Measurements from ENCODE around the gene KCTD17.

Gene KCTD17

GRCh38 chr22:37083914-37084313 lies 32.4 kb downstream of the KCTD17 start:
- no peak for DNase-seq

DNA sequence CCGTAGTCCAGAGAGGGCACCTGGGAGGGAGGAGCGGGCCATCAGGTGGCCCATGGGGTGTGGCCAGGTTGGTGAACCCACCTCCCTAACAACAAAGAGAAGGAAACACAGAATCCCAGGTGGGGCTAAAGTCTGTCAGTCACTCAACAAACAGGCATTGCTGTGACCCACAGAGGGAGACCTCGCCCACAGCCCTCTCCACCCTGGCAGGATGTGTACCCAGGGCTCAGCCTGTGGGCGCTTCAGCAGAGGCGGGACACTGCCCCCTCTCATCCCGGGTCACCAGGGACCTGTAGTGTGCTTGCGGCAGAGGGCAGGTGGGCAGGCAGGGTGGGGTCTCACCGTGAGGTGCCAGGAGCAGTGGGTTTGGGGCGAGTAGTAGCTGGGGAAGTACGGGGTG lies 32.8 kb downstream of the KCTD17 start:
- DNase-seq = no peak

- no peak for DNase-seq
Observed at GRCh38 chr22:37086184-37086583, 34.6 kb downstream of the KCTD17 start.

DNA sequence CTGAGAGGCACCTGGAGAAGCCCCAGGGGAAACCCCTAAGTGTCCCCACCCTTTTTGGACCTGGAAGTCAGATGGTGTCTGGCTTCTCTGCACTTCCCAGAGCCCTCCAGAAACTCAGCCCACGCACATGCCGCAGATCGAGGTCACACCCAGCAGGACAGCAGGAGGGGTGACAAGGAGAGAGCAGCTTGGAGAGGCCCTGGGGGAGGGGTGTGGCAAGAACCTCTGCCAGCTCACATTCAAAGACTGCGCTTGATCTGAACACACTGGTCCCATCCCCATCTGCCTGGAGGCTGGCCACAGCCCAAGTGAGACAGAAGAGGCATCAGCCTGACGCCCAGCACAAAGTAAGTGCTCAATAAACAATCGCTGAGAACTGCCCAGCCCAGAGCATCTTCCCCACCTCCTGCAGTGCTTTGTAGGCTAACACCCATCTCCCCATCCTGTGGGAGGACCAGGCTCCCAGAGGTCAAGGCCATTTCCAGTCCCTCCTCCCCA lies 36.6 kb downstream of the KCTD17 start:
- DNase-seq = peak; percentile 5

GRCh38 chr22:37088750-37089408 lies 37.3 kb downstream of the KCTD17 start:
- no peak for DNase-seq

- no peak for DNase-seq
Observed at GRCh38 chr22:37089434-37089833, 37.9 kb downstream of the KCTD17 start.

DNA sequence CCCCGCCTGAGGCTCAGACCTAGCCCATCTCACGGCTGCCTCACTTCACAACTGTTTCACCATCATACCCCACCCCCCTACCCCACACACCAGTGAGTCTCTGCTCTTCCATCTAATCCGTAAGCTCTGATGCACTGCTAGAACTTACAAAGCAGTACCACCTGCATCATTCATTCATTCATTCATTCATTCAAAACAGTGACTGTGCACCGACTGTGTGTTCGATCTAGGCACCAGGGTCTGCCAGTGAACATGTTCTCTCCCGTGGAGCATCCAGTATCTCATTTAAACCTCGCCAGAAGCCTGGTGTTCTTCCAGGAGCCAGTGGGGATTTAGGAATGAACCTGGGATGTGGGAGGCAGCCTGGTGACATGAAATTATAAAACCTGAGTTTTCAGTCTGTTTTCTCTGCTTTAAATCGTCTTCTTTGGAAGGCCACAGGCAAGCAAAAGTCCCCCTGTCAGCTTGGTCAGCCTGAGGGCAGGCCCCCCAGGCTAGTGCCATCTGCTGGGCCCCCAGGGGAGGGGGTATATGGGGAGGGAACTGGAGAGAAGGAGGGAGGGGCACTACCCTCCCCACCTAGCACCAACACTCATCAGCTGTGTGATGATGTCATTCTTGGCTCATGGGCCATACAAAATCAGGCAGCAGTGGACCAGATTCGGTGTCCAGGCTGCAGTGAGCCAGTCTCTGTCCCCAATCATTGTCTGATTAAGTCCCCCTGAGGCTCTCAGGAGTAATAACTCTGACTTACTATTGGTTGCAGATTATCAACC lies 39.6 kb downstream of the KCTD17 start:
- DNase-seq = no peak

- DNase-seq = no peak
Observed at GRCh38 chr22:37091994-37092393, 40.5 kb downstream of the KCTD17 start.

DNA sequence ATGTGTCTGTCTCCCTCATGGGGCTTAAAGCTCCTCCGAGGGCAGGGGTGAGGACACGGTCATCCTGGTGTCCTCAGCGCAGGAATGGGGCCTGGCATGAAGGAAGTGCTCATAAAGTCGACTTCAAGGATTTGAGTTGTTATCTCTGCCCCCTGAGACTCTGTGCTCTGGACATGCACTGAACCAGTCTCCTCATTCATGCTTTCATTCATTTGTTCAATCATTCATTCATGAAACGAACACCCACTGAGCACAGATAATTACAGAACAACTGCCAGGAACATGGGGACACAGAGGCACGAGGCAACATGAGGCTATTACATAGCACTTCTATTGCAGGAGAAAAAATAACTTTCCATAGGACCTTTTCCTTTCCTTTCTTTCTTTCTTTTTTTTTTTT lies 41.5 kb downstream of the KCTD17 start:
- DNase-seq = no peak

DNA sequence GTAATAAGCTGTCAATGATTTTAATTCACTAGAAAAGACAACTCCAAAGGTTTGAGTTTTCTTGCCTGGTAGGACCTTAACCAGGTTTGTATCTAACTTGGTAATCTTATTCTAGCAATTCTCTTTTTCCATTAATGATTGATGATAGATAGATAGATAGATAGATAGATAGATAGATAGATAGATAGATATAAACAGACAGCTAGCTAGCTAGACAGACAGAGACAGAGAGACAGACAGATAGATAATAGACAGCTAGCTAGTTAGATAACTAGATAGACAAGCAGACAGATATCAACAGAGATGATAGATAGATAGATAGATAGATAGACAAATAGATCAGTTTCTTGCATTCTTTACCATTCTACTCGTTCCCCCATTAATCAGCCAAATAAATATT lies 42.7 kb downstream of the KCTD17 start:
- no peak for DNase-seq

- DNase-seq = no peak
Observed at GRCh38 chr22:37095113-37095512, 43.6 kb downstream of the KCTD17 start.

DNA sequence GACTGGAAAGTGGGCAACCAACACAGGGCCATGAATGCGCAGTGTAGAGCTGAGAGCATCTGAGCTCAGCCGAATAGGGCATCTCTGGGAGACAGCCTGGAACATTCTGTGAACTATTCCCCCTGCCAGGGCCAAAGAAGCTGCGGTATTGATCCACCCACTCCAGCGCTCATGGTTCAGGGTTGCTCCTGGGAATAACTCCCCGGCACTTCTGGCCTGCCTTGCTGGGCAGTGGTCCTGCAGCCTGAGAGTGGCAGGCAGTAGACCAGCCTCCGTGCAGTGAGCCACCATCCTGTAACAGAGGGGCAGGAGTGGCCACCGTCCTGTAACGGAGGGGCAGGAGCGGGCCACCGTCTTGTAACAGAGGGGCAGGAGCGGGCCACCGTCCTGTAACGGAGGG lies 45.8 kb downstream of the KCTD17 start:
- DNase-seq = no peak

DNA sequence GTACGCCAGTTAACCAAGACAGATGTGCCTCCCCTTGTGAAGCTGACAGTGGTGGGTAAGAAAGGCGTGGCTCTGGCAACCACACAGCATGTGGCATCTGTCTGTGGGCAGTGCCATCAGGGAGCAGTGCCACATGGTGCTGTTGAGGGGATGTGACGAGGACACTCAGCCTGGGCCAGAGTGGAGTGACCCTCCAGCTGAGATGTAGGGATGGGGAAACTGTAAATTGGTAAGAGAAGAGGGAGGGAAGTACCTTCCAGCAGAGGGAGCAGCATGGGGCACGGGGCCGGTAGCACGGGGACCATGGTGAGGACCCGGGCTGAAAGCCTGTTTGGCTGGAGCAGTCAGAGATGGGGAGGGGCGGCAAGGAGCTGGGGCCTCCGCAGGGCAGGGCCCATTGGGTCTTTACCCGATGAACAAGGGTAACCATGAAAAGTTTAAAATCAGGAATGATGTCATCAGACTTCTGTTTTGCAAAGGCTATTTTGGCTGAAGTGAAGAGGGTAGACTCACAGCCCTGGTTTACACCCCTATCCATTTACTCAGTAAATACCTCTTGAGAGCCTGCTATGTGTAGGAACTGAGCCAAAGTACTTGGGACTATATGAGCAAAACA lies 47.5 kb downstream of the KCTD17 start:
- no peak for DNase-seq

DNA sequence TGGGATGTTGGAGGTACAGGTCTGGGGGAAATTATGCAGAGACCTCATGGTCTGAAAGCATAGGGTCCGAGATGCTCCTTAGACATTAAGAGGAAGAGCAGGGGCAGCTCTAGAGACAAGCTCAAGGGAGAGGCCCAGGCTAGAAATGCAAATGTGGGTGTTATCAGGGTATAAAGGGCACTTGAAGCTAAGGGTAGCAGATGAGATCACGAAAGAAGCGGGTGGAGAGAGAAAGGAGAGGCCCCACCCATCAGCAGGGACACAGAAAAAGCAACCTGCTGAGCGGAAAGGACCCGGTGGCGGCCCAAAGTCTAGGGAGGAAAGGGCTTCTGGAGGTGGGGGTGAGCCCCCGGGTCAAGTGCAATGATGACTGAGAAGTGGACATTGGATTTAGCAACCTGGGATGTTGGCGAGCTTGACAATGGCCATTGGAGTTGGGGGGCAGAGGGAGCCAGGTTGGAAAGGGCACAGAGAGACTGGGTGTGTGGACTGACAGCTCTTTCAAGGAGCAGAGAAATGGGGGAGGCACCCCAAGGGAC lies 49.1 kb downstream of the KCTD17 start:
- DNase-seq = no peak

DNA sequence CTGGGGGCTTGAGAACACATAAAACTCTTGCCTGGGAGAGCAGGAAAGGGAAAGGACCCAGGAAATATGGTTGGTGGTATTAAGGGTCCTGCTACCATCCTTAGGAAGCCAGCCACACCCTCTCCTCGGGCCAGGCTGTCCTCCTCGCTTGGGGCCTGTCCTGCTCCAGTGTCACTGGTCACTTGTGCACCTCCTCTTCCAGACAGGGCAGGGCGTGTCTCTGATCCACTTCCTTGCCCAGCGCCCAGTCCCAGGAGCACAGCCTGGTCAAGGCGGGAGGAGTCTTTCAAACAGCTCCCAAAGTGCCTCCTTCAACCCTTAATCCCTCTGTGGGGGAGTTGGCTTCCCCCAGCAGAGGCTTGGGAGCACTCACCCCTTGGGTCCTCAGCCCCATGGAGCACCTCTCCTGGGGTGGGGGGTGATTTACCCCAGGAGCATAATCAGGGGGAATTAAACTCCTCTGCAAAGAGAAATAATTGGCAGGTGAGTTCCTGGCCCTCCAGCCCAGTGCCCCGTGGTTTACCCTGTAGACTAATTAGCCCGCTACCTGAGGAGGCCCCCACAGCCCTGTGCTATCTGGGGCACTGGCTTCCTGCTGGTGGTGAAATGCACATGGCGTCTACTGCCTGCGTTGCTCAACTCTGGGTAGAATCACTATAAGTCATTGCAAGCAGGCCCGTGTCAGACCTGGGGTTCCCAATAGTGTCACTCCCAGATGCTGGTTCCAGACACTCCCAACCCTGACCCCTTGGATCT lies 49.9 kb downstream of the KCTD17 start:
- DNase-seq = no peak

GRCh38 chr22:37103151-37103550 lies 51.6 kb downstream of the KCTD17 start:
- DNase-seq = no peak

GRCh38 chr22:37103656-37104452 lies 52.3 kb downstream of the KCTD17 start:
- DNase-seq = no peak

DNA sequence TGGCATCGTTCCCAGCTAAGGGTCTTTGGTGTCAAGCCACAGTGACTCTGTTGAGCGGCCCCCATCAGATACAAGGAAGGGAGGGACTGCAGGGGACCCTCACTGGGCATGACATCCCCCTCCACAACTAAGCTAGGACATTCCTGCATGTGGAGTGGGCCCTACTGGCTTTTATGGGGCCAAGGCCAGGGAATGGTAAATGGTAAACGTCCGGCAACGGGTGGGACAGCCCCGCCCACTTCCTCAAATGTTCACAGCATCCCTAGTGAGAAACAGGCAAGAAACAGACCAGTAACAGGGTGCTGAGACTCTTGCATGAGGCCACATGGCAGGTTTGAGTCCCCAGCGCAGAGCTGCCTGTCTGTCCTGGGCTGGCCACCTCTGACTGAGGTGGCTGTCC lies 53.6 kb downstream of the KCTD17 start:
- no peak for DNase-seq

DNA sequence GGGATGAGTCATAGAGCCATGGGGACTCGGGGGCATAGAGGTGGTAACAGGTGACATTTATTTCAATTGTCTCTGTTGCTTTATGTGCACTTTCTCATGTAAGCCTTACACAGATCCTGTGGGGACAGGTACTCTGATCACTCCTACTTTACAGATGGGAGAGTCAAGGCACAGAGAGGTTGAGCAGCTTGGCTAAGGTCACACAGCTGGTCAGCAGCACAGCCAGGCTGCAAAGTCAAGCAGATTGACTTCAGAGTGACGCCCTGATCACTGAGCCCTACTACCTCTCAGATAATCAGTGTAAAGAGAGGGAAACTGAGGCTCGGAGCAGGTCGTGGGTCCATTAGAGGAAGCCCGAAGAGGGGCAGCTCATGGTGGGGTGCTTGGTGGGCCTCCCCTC lies 54.4 kb downstream of the KCTD17 start:
- DNase-seq = no peak

DNA sequence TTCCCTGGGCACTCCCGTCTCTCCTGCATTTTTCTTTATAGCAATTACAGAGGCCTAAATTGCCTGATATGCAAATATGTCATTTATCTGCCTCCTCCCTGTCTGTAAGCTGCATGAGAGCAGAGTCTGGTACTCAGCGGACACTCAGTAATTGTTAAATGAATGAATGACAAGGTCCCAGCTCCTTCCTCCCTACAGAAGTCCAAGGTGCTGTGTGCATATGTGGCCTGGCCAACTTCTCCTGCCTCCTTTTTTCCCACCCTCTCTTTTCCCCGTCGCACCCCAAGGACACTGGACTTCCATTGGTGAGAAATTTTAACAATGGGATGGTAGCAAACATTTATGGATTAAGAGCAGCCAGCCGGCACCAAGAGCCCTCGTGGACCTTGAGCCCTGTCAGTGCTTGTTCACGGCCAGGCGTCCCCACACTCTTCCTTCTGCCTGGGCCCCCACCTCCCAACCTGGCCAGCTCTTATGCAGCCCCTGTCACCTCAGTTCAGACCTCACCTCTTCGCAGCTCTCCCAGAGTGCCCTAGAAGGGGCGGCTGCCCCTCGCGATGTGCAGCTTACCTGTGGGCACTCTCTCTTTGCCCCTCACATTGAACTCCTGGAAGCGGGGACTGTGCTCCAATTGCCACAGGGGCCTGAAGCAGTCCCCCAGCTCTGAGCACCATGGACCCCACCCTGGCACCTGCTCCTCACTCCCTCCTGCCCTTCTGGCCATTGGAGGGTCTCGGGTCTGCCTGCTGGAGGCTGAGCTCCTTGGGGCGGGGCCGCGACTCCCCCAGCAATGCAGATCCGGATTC lies 56.5 kb downstream of the KCTD17 start:
- DNase-seq = no peak

DNA sequence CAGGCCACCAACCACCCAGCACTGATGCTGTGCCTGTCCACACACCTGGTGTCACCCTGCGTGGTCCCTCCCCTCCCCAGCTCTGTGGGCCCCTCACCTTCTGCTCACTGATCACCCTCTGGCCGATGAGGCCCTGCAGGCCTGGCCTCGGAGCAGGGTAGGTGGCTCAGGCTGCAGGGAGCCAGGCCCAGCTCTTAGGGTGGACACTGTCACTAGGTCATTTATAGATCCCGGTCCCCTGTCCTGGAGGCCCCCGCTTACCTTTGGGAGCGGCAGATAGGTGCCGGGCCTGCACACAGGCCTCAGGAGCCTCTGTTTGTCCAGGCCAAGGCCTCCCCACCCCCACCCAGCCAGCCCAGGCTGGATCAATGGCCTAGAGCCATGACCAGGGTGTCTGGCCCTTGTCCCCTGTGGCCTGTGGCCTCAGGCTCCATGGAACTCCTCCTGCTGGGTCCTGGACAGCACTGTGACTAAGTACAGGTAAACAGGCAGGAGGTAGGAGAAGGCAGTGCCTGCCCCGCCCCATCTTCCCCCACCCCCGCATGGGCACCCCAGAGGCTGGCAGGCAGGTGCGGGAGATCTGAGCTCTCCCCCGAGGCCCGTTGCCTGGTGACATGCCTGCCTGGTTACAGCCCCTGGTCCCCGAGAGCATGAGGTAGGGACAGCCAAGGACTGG lies 57.8 kb downstream of the KCTD17 start, which contains the start of gene TMPRSS6:
Gene TMPRSS6, minus strand, starts transcription at position 472 of the 676 bp plus-strand sequence. CDS start 6,296 bp downstream, outside the sequence.
- DNase-seq = no peak
